ENCODE data around the gene GLIS1.

The GLIS1 gene

GRCh38 chr1:53473463-53473862 is 265.5 kb downstream of the GLIS1 start:
- TF ChIP-seq POLR2A (IDR thresholded peaks at IDR 0.05; ENCODE audit: extremely low read depth, insufficient read length) (no peak), MYC (IDR thresholded peaks at IDR 0.05; ENCODE audit: low read depth, low read length) (no peak), MAX (IDR thresholded peaks at IDR 0.05; ENCODE audit: low read depth, low read length) (no peak), CTCF (IDR thresholded peaks at IDR 0.05; ENCODE audit: low read depth, low read length) (peak; percentile 16)
- DNase-seq (ENCODE audit: low read depth), result no peak
- H3K4me3 ChIP-seq (ENCODE audit: low read depth, low read length), result no peak overlapping the region

- DNase-seq (ENCODE audit: low read depth), result no peak
- no peak for TF ChIP-seq POLR2A (IDR thresholded peaks at IDR 0.05; ENCODE audit: extremely low read depth, insufficient read length)
- no peak for TF ChIP-seq MAX (IDR thresholded peaks at IDR 0.05; ENCODE audit: low read depth, low read length)
- TF ChIP-seq CTCF (IDR thresholded peaks at IDR 0.05; ENCODE audit: low read depth, low read length), result no peak
- no peak for TF ChIP-seq MYC (IDR thresholded peaks at IDR 0.05; ENCODE audit: low read depth, low read length)
- no peak overlapping the region for H3K4me3 ChIP-seq (ENCODE audit: low read depth, low read length)
Measured at GRCh38 chr1:53471000-53471399, 268.0 kb downstream of the GLIS1 start.

- no peak for TF ChIP-seq MYC (IDR thresholded peaks at IDR 0.05; ENCODE audit: low read depth, low read length)
- no peak for DNase-seq (ENCODE audit: low read depth)
- no peak overlapping the region for H3K4me3 ChIP-seq (ENCODE audit: low read depth, low read length)
Measured at GRCh38 chr1:53470584-53470983, 268.4 kb downstream of the GLIS1 start.

- TF ChIP-seq MYC (IDR thresholded peaks at IDR 0.05; ENCODE audit: low read depth, low read length) (no peak), MAX (IDR thresholded peaks at IDR 0.05; ENCODE audit: low read depth, low read length) (no peak), POLR2A (IDR thresholded peaks at IDR 0.05; ENCODE audit: extremely low read depth, insufficient read length) (no peak), CTCF (IDR thresholded peaks at IDR 0.05; ENCODE audit: low read depth, low read length) (no peak)
- no peak for DNase-seq (ENCODE audit: low read depth)
- H3K4me3 ChIP-seq (ENCODE audit: low read depth, low read length), result no peak overlapping the region
Measured at GRCh38 chr1:53470155-53470554, 268.8 kb downstream of the GLIS1 start.

- TF ChIP-seq MYC (IDR thresholded peaks at IDR 0.05; ENCODE audit: low read depth, low read length) (no peak), MAX (IDR thresholded peaks at IDR 0.05; ENCODE audit: low read depth, low read length) (no peak), CTCF (IDR thresholded peaks at IDR 0.05; ENCODE audit: low read depth, low read length) (no peak), POLR2A (IDR thresholded peaks at IDR 0.05; ENCODE audit: extremely low read depth, insufficient read length) (no peak)
- H3K4me3 ChIP-seq (ENCODE audit: low read depth, low read length), result no peak overlapping the region
- DNase-seq (ENCODE audit: low read depth), result no peak
Measured at GRCh38 chr1:53469373-53469772, 269.6 kb downstream of the GLIS1 start.

- no peak overlapping the region for H3K4me3 ChIP-seq (ENCODE audit: low read depth, low read length)
- no peak for TF ChIP-seq POLR2A (IDR thresholded peaks at IDR 0.05; ENCODE audit: extremely low read depth, insufficient read length)
- no peak for TF ChIP-seq MAX (IDR thresholded peaks at IDR 0.05; ENCODE audit: low read depth, low read length)
- no peak for TF ChIP-seq MYC (IDR thresholded peaks at IDR 0.05; ENCODE audit: low read depth, low read length)
- no peak for TF ChIP-seq CTCF (IDR thresholded peaks at IDR 0.05; ENCODE audit: low read depth, low read length)
- no peak for DNase-seq (ENCODE audit: low read depth)
Measured at GRCh38 chr1:53468374-53468773, 270.6 kb downstream of the GLIS1 start.

Measured in NB4 (cell line).